A549 (cell line): Measurements from ENCODE around the gene KDM6A.

Source experiments
- ATOH8 ChIP-seq: fragments of 250-450 bp; sonication (Bioruptor Pico); IDR thresholded peaks from 2 replicates; pipeline ENCODE4 v1.5.0; 2020; ENCODE audit warnings: low read depth, mild to moderate bottlenecking, moderate library complexity
- CHD2 ChIP-seq: fragments of 150-350 bp; IDR thresholded peaks from 2 replicates; pipeline ENCODE4 v1.6.1; 2014; ENCODE audit warnings: low read length; ENCODE audit not compliant: partially characterized antibody
- CTCF ChIP-seq: fragments of >200 bp; sonication (Bioruptor Twin); formaldehyde crosslinking; IDR thresholded peaks from 3 replicates; pipeline ENCODE4 v1.5.1; 2016
- ELK1 ChIP-seq: fragments of 150-350 bp; IDR thresholded peaks from 2 replicates; pipeline ENCODE4 v1.6.1; 2014; ENCODE audit warnings: low read depth, mild to moderate bottlenecking, low read length
- HMGXB4 ChIP-seq: fragments of 250-450 bp; sonication (Bioruptor Pico); IDR thresholded peaks from 2 replicates; pipeline ENCODE4 v1.5.0; 2021; ENCODE audit warnings: mild to moderate bottlenecking, moderate library complexity, borderline replicate concordance
- MAFK ChIP-seq: fragments of 450-650 bp; IDR thresholded peaks from 2 replicates; pipeline ENCODE4 v1.6.1; 2014; ENCODE audit not compliant: partially characterized antibody
- MAX ChIP-seq: IDR thresholded peaks from 2 replicates; pipeline ENCODE4 v1.6.1; 2012
- MYC ChIP-seq: IDR thresholded peaks from 2 replicates; pipeline ENCODE4 v1.6.1; 2012; ENCODE audit warnings: mild to moderate bottlenecking, inconsistent platforms, low read length, improper control_type of control experiment, borderline replicate concordance
- POLR2A ChIP-seq: IDR thresholded peaks from 2 replicates; pipeline ENCODE4 v1.6.1; 2012; ENCODE audit warnings: mild to moderate bottlenecking, low read length
- REST ChIP-seq: fragments of 200-600 bp; sonication (generic); IDR thresholded peaks from 2 replicates; pipeline ENCODE4 v1.6.1; 2016; ENCODE audit warnings: antibody characterized with exemption, mild to moderate bottlenecking, moderate library complexity
- RNF2 ChIP-seq: fragments of 200-600 bp; sonication (generic); IDR thresholded peaks from 2 replicates; pipeline ENCODE4 v1.6.1; 2016; ENCODE audit warnings: low read depth, mild to moderate bottlenecking, antibody characterized with exemption, moderate library complexity, borderline replicate concordance
- TP53 ChIP-seq: fragments of 250-450 bp; sonication (Bioruptor Pico); IDR thresholded peaks from 2 replicates; pipeline ENCODE4 v1.5.0; 2021; ENCODE audit warnings: mild to moderate bottlenecking, moderate library complexity
- USF2 ChIP-seq: fragments of 450-650 bp; IDR thresholded peaks from 2 replicates; pipeline ENCODE4 v1.6.1; 2014; ENCODE audit warnings: antibody characterized with exemption
- ZC3H11A ChIP-seq: fragments of 450-650 bp; IDR thresholded peaks from 2 replicates; pipeline ENCODE4 v1.6.1; 2014; ENCODE audit warnings: antibody characterized with exemption, mild to moderate bottlenecking

- TF ChIP-seq CTCF (no peak), MAFK (no peak), POLR2A (no peak), ZC3H11A (no peak), RNF2 (no peak), MYC (no peak), USF2 (no peak), CHD2 (no peak), ELK1 (no peak), REST (no peak), TP53 (CRISPR knock-in tag) (no peak), MAX (no peak), ATOH8 (CRISPR knock-in tag) (no peak), HMGXB4 (CRISPR knock-in tag) (no peak)
Measured at GRCh38 chrX:44931441-44931973, 58.5 kb downstream of the KDM6A start.
